ENCODE data around the gene ZNF280A. TPM values are rescaled to one million over a fixed set of nuclear protein-coding genes. Genes with fewer than 3 reads are reported as not detected.

ZNF280A gene
- polyA plus RNA-seq, 1 donor from 2014 or later, result not detected

GRCh38 chr22:22535662-22536061 lies 15.6 kb upstream of the ZNF280A start:
- Histone ChIP-seq H3K9me2 (ENCODE audit: insufficient read depth, low read length) (no peaks in the 10 kb centered on the region), H3K9me3 (ENCODE audit: low read length) (no peaks in the 10 kb centered on the region), H3K4me2 (ENCODE audit: low read length) (no peak overlapping the region), H3K36me3 (ENCODE audit: insufficient read depth, low read length) (no peaks in the 10 kb centered on the region), H3K27ac (ENCODE audit: low read length) (no peak overlapping the region), H3K79me2 (replicated peaks; ENCODE audit: insufficient read depth, low read length) (no peaks in the 10 kb centered on the region), H3K27me3 (ENCODE audit: insufficient read depth, low read depth, low read length) (no peaks in the 10 kb centered on the region), H2AFZ (ENCODE audit: low read depth, low read length) (no peak overlapping the region), H3F3A (ENCODE audit: insufficient read depth, low read length, poor library complexity, severe bottlenecking) (no peaks in the 10 kb centered on the region), H4K20me1 (ENCODE audit: insufficient read depth) (no peaks in the 10 kb centered on the region), H3K4me3 (ENCODE audit: low read length) (no peak overlapping the region), H3K9ac (ENCODE audit: low read length) (no peak overlapping the region)
- TF ChIP-seq EZH2 (IDR thresholded peaks at IDR 0.05; ENCODE audit: borderline replicate concordance, insufficient read depth, low read length, poor library complexity, severe bottlenecking) (no peak), REST (IDR thresholded peaks at IDR 0.05; ENCODE audit: borderline replicate concordance) (no peak), EP300 (conservative IDR thresholded peaks at IDR 0.05; ENCODE audit: poor library complexity, severe bottlenecking) (no peak), MXI1 (conservative IDR thresholded peaks at IDR 0.05; ENCODE audit: poor library complexity, severe bottlenecking) (no peak), RAD21 (conservative IDR thresholded peaks at IDR 0.05) (no peak), TAF1 (IDR thresholded peaks at IDR 0.05; ENCODE audit: low read depth) (no peak), SMC3 (conservative IDR thresholded peaks at IDR 0.05; ENCODE audit: poor library complexity) (no peak), POLR2AphosphoS5 (IDR thresholded peaks at IDR 0.05) (no peak), CTCF (IDR thresholded peaks at IDR 0.05; ENCODE audit: poor library complexity, severe bottlenecking) (no peak)

GRCh38 chr22:22534604-22535415 lies 14.7 kb upstream of the ZNF280A start:
- Histone ChIP-seq H3K36me3 (ENCODE audit: insufficient read depth, low read length) (no peaks in the 10 kb centered on the region), H3K79me2 (replicated peaks; ENCODE audit: insufficient read depth, low read length) (no peaks in the 10 kb centered on the region), H2AFZ (ENCODE audit: low read depth, low read length) (no peak overlapping the region), H3K9me3 (ENCODE audit: low read length) (no peaks in the 10 kb centered on the region), H3K9ac (ENCODE audit: low read length) (no peak overlapping the region), H3K9me2 (ENCODE audit: insufficient read depth, low read length) (no peaks in the 10 kb centered on the region), H3K4me3 (ENCODE audit: low read length) (no peak overlapping the region), H4K20me1 (ENCODE audit: insufficient read depth) (no peaks in the 10 kb centered on the region), H3K27ac (ENCODE audit: low read length) (no peak overlapping the region), H3K27me3 (ENCODE audit: insufficient read depth, low read depth, low read length) (no peaks in the 10 kb centered on the region), H3F3A (ENCODE audit: insufficient read depth, low read length, poor library complexity, severe bottlenecking) (no peaks in the 10 kb centered on the region), H3K4me2 (ENCODE audit: low read length) (no peak overlapping the region)
- TF ChIP-seq TAF1 (IDR thresholded peaks at IDR 0.05; ENCODE audit: low read depth) (no peak), SMC3 (conservative IDR thresholded peaks at IDR 0.05; ENCODE audit: poor library complexity) (no peak), EZH2 (IDR thresholded peaks at IDR 0.05; ENCODE audit: borderline replicate concordance, insufficient read depth, low read length, poor library complexity, severe bottlenecking) (no peak), EP300 (conservative IDR thresholded peaks at IDR 0.05; ENCODE audit: poor library complexity, severe bottlenecking) (no peak), MXI1 (conservative IDR thresholded peaks at IDR 0.05; ENCODE audit: poor library complexity, severe bottlenecking) (no peak), REST (IDR thresholded peaks at IDR 0.05; ENCODE audit: borderline replicate concordance) (no peak), POLR2AphosphoS5 (IDR thresholded peaks at IDR 0.05) (no peak), RAD21 (conservative IDR thresholded peaks at IDR 0.05) (no peak), CTCF (IDR thresholded peaks at IDR 0.05; ENCODE audit: poor library complexity, severe bottlenecking) (no peak)
